Measurements from ENCODE around the gene PASK. TPM values are rescaled to one million over a fixed set of nuclear protein-coding genes. Genes with fewer than 3 reads are reported as not detected.

The PASK gene
- total RNA-seq, 4 donors from 2014 or later: 3.4 to 8.9 (median 5.6) TPM

DNA sequence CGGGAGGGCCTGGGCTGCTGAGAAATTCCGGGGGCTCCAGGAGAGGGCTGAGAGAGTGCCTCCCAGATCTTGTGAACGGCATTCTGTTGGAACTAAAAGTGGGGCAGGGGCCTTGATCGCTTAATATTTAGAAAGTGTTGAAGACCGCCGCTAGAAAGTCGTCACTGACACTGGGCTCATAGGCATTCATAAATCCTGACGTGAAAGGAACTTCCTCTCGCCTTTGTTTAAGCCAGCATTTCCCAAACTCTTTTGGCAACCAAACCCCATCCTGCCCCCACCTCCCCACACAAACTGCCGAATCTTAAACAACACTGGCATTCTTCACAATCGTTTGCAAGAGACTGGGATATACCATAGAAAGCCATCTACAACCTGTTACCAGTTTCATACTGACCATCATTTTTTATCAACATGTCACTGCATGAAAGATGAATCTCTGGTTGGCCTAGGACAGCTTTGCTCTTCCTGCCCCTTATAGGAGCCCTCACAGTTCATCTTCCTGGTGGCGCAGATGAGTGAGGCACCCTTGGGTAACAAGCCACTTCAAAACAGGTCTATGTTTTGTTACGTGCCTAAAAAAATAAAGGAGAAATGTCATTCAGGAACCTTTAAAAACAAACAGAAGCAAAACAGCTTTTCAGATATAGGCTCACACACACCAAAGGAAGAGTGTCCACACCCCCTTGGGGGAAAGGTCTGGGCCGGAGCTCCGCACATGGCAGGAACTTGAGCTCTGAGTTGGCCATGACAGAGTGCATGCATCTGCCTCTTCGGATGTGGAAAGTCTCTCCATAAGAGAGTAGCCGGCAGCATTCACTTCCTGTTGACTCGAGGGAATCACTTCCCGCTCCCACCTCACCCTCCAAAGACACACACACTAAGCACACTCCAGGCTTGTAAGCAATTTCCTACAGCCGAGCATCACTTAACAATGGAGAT, 60.2 kb downstream of the PASK start:
- intact Hi-C loops (cut with DNase I): no loop called here
- Histone ChIP-seq H3K36me3 (peaks cover 18 to 100% (median 46%) of the 10 kb centered on the region in 3 donors), H3K4me3 (no peak overlapping the region), H3K4me1 (peaks cover 0 to 4% (median 0%) of the 10 kb centered on the region in 3 donors), H3K9me3 (no peaks in the 10 kb centered on the region), H3K27ac (peak overlapping the region in 2 of 4 donors; percentile 16 to 39), H3K27me3 (no peaks in the 10 kb centered on the region)
- WGBS, 2 donors: 69 to 76% methylated on average over 19 to 20 of the region's 20 CpGs
- no peak for DNase-seq
- no peak for TF ChIP-seq POLR2A (IDR thresholded peaks at IDR 0.05)
- TF ChIP-seq CTCF (IDR thresholded peaks at IDR 0.05): no peak

DNA sequence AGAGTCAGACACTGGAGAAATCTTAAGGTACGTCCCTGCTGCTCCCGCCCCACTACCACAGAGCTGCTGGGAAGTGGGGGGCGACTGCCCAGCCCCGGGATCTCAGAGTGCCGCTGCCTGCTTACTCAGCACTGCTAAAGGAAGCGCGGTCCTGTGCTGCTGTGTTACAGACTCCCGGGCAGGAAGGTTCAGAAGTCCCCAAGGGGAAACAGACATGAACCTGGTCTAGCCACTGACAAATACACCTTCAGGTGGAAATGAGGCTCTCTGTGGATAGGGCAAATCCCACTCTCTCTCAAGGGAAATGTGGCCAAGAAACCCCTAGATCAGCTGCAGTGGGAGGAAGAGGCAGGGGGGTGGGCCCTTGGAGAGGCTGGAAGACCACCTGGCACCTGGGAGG, 60.9 kb downstream of the PASK start:
- intact Hi-C loops (cut with DNase I): no loop called here
- Histone ChIP-seq H3K4me1 (peaks cover 0 to 4% (median 0%) of the 10 kb centered on the region in 3 donors), H3K27me3 (no peaks in the 10 kb centered on the region), H3K27ac (peak overlapping the region in 1 of 4 donors; percentile 39), H3K36me3 (peaks cover 18 to 95% (median 46%) of the 10 kb centered on the region in 3 donors), H3K9me3 (no peaks in the 10 kb centered on the region), H3K4me3 (no peak overlapping the region)
- TF ChIP-seq CTCF (IDR thresholded peaks at IDR 0.05) (no peak), POLR2A (IDR thresholded peaks at IDR 0.05) (no peak)
- no peak for DNase-seq
- WGBS, 2 donors: 72 to 90% methylated on average over 5 to 8 of the region's 8 CpGs

- no peak overlapping the region for H3K27ac ChIP-seq
- no peak for DNase-seq
Observed at GRCh38 chr2:241087420-241088268, 61.6 kb downstream of the PASK start.

GRCh38 chr2:241084856-241085444, 64.3 kb downstream of the PASK start:
- H3K36me3 ChIP-seq: peaks cover 15 to 61% (median 32%) of the 10 kb centered on the region in 3 donors
- 88 to 94% methylated on average over 4 of the region's 4 CpGs for WGBS, 2 donors
- intact Hi-C loops (cut with DNase I): no loop called here

More at GRCh38 chr2:241087420-241088268, 61.6 kb downstream of the PASK start:
- TF ChIP-seq CTCF (IDR thresholded peaks at IDR 0.05) (no peak), POLR2A (IDR thresholded peaks at IDR 0.05) (no peak)
- 90 to 91% methylated on average over 22 to 26 of the region's 29 CpGs for WGBS, 2 donors
- H3K4me3 ChIP-seq: no peak overlapping the region
- H3K9me3 ChIP-seq: no peaks in the 10 kb centered on the region
- peaks cover 0 to 4% (median 0%) of the 10 kb centered on the region in 3 donors for H3K4me1 ChIP-seq
- H3K36me3 ChIP-seq: peaks cover 18 to 88% (median 41%) of the 10 kb centered on the region in 3 donors
- intact Hi-C loops (cut with DNase I): no loop called here
- no peaks in the 10 kb centered on the region for H3K27me3 ChIP-seq

More at GRCh38 chr2:241084856-241085444, 64.3 kb downstream of the PASK start:
- peaks cover 0 to 18% (median 0%) of the 10 kb centered on the region in 3 donors for H3K4me1 ChIP-seq
- H3K27ac ChIP-seq: no peak overlapping the region
- TF ChIP-seq POLR2A (IDR thresholded peaks at IDR 0.05) (no peak), CTCF (IDR thresholded peaks at IDR 0.05) (no peak)
- H3K4me3 ChIP-seq: no peak overlapping the region
- no peaks in the 10 kb centered on the region for H3K9me3 ChIP-seq
- no peak for DNase-seq
- H3K27me3 ChIP-seq: no peaks in the 10 kb centered on the region
